Fibroblast of skin of scalp (primary cell): ENCODE measurements around the gene TEX10.

Experiments
- DNase-seq: peaks from one replicate; pipeline ENCODE4 v3.0.0-alpha.2; 2013

The TEX10 gene

DNA sequence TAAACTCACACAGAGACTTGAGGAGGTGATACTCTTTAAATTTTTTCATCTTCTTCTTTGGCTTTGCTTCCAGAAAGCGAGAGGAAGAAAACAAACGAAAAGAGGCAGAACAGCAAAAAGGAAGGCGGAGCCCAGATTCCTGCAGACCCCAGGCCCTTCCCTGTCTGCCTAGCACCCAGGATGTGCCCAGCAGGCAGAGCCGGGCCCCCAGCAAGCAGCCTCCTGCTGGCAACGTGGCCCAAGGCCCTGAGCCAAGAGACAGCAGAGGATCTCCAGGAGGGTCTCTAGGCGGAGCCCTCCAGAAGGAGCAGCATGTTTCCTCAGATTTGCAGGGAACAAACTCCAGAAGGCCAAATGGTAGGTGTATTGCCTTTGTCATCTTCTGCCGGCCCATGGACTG lies 68.5 kb downstream of the TEX10 start:
- DNase-seq: no peak

DNA sequence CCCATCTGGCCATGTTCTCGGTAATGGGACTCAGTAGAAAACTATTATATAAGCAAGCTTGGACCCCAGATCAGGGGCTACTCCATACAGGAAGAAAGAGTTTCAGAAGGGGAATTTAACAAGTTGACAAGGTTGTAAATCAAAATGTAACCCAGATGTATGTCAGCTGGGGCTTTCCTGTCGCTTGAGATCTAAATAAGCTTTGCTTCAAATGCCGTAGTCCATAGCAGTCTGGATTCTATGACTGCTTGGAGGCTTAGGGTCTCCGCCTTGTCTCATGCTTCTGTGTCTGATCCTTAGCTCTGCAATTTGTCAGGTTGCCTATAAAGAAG lies 70.4 kb downstream of the TEX10 start:
- no peak for DNase-seq

DNA sequence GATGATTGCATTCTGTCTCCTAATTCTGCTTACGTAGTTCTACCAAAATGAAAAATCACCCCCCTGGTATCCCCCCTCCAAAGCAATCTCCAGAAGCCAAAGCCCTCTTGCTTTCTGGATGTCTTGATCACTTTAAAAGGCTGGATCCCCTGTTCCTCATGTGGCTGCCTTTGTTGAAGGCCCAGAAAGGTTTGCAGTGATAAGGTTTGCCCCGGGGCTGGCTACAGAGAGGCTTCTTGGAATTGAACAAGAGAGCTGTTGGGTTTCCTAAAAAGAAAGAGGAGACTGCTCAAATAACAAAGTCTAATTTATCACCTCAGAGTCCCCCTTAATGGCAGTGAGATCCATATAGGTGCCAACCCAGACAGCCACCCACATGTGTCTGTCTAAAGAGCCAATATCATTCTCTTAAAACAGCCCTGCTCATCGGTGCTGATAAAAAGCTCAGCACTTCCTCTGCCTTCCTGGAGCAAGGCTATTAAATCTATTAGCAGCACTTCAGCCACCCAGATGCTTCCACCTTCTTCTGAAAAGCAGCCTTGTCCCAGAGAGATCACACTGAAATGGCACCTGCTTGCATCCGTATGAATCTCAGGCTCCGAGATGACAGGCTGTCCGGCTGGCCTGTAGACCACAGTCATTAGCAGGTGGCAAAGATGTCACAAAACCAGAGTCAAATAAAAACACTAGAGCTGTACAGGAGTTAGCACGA lies 70.9 kb downstream of the TEX10 start:
- DNase-seq: no peak

DNA sequence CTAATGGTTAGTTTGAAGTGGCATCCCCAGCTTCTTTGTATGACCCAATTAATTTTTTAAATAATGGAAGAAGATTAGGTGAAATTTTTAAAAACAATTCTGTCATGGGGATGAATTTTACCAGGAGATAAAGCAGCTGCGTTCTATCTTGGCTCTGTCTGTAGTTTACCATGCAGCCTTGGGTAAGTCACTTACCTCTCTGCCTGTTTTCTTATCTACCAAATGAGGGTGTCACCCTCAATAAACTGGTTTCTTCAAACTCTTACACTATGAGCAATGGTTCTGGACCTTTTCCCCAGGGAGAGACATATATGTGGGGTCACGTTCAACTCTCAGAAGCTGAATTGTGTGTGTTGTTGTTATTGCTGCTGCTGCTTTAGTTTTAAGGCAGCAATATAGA lies 71.7 kb downstream of the TEX10 start:
- DNase-seq: no peak

DNA sequence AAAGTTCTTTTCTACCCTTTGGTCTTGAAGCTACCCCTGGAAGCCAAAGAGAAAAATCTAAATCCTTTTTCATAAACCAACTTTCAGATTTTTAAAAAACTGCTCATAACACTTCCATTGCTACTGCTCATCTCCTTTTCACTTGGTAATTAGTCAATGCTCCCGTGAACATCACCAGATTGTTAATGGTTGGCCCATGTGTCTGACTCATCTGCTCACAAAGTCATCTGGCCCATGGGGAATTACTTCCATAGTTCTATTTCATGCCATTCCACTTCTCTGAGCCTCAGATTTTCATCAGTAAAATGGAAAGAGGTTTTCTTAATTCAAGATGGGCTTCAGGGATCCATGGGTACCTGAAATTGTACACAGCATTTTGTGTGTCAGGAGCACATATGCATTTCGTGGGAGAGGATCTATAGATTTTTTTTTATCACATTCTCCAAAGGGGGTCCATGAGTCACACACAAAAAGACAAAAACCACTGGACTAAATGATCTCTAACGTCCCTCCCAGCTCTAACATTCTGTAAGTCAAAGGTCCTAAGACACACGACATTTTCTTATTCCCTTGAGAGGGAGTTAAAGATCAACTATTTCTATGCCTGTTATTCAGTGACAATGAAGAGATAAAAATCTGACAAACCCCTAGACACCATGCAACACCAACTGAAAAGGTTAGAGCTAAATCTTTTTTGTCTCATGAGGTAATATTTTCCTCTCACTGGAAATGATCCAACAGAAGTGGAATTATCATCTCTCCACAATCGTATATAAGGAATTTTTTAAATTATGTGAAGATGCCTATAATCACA lies 75.4 kb downstream of the TEX10 start:
- peak; percentile 84 for DNase-seq

DNA sequence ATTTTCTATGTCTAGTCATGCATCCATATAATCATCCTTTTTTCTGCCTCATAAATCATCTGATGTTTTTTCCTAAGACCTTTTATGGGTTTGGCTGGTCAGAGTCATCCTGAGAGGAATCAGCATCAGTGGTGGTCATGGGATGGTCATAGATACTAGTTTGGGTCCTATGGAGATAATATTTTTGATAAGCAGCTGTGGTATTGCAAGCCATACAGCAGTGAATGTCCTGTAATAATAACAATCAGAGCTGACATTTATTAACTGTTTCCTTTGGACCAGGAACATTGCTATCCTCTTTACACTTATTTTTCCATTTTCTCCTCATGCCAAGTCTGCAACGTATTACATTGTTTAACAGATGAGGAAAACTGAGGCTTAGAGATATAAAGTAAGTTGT lies 83.1 kb downstream of the TEX10 start:
- no peak for DNase-seq

DNA sequence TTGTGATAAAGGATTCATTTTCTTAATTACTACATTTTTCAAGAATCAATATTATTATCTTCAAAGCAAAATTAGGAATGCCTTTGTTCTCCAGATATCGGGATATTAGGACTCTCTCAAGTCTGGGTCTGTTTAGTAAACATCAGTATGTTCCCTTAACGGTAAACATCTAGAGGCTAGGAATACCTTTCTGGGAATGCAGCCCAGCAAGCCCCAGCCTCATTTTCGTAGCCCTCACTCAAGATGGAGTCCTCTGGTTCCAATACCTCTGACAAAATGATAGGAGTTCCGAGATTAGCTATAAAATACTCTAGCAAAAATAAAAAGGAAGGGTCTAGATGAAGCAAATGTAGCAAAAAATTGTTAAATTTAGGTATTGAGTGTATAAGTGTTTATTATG lies 84.5 kb downstream of the TEX10 start:
- no peak for DNase-seq

DNA sequence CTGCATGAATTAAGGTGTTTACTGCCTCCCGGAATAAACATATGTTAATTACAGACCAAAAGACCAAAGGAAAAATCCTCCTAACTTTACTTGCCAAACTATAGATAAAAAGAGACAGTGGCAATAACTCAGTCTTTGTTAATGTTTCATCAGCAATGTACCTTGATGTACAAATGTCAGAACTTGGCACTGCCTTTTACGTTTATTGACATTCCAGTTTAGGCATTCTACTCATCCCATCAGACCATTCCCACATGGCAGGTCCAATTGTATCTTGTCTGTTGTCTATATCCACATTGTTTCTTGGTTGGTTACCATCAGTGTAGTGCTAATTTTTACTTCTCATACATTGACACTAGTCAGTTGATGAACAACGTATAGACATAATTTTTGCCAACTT lies 85.5 kb downstream of the TEX10 start:
- DNase-seq: no peak
